Left ventricle myocardium inferior (tissue), 1 donor: ENCODE data around the gene SH3GL2. TPM values are rescaled to one million over a fixed set of nuclear protein-coding genes. Genes with fewer than 3 reads are reported as not detected.

ENCODE experiments used
- DNase-seq: peaks from one replicate; pipeline ENCODE4 v3.0.0-alpha.2; 2020
- H3K27ac ChIP-seq: fragments of 200-600 bp; replicated peaks from 2 replicates; pipeline ENCODE4 v1.8.0; 2021
- H3K27me3 ChIP-seq: fragments of 200-600 bp; 2 replicates; pipeline ENCODE4 v1.8.0; 2021; ENCODE audit warnings: low read depth
- H3K36me3 ChIP-seq: fragments of 200-600 bp; 2 replicates; pipeline ENCODE4 v1.8.0; 2021
- H3K4me1 ChIP-seq: fragments of 200-600 bp; 2 replicates; pipeline ENCODE4 v1.8.0; 2021
- H3K4me3 ChIP-seq: fragments of 200-600 bp; 2 replicates; pipeline ENCODE4 v1.8.0; 2021; ENCODE audit warnings: mild to moderate bottlenecking, moderate library complexity
- H3K9me3 ChIP-seq: fragments of 200-600 bp; replicated peaks from 2 replicates; pipeline ENCODE4 v1.8.0; 2021
- intact Hi-C: fragments of 100-400 bp; cut with micrococcal nuclease; formaldehyde crosslinking; loops from one replicate; pipeline ENCODE4 v1.11.0; 2022
- total RNA-seq: library from RNA; stranded (reverse); fragmentation: NEBNext Ultra II Directional; extraction: Animal tissue kit (Norgen Biotek cat#: 25700); gene quantifications from one replicate; pipeline ENCODE4 v1.2.1, GENCODE V29; 2021
- TF ChIP-seq, protein P1 (sequence below): fragments of 200-600 bp; IDR thresholded peaks from 2 replicates; pipeline ENCODE4 v1.8.0; 2021; ENCODE audit warnings: antibody characterized with exemption, mild to moderate bottlenecking, borderline replicate concordance
- donor health status: DM: no; HTN: yes; CAD: no; lungs with severe emphysema.

Gene SH3GL2
- total RNA-seq, 1 donor from 2014 or later: 7.3 TPM

GRCh38 chr9:17660158-17660557, 81.3 kb downstream of the SH3GL2 start:
- no peak overlapping the region for H3K27ac ChIP-seq
- intact Hi-C loops: no loop called here
- no peak overlapping the region for H3K4me3 ChIP-seq
- H3K27me3 ChIP-seq: no peaks in the 10 kb centered on the region
- H3K4me1 ChIP-seq: no peaks in the 10 kb centered on the region
- H3K9me3 ChIP-seq: no peaks in the 10 kb centered on the region
- DNase-seq: no peak
- TF ChIP-seq, protein P1, sequence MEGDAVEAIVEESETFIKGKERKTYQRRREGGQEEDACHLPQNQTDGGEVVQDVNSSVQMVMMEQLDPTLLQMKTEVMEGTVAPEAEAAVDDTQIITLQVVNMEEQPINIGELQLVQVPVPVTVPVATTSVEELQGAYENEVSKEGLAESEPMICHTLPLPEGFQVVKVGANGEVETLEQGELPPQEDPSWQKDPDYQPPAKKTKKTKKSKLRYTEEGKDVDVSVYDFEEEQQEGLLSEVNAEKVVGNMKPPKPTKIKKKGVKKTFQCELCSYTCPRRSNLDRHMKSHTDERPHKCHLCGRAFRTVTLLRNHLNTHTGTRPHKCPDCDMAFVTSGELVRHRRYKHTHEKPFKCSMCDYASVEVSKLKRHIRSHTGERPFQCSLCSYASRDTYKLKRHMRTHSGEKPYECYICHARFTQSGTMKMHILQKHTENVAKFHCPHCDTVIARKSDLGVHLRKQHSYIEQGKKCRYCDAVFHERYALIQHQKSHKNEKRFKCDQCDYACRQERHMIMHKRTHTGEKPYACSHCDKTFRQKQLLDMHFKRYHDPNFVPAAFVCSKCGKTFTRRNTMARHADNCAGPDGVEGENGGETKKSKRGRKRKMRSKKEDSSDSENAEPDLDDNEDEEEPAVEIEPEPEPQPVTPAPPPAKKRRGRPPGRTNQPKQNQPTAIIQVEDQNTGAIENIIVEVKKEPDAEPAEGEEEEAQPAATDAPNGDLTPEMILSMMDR: no peak
- H3K36me3 ChIP-seq: no peaks in the 10 kb centered on the region

DNA sequence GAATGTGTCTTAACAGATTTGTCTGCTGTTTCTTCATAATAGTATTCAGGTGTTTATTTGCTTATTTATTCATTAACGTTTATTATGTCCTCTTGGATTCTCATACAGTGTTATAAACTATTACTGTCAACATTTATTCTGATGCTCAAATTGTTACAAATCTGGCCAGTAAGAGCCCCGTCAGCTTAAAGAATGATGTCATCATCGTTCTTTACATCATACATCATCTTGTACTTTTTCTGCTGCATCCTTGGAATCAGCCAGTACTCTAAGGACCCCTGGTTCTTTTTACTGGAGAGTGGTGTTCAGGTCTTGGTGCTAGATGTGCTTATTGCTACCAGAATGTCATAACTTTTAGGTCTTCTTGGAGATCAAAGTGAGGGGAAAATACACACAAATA, 86.6 kb downstream of the SH3GL2 start:
- Histone ChIP-seq H3K27ac (no peak overlapping the region), H3K4me1 (no peaks in the 10 kb centered on the region), H3K36me3 (no peaks in the 10 kb centered on the region), H3K9me3 (no peaks in the 10 kb centered on the region), H3K4me3 (no peak overlapping the region), H3K27me3 (no peaks in the 10 kb centered on the region)
- DNase-seq: no peak
- TF ChIP-seq, protein P1: no peak
- intact Hi-C loops: loop anchor here (5.0 kb wide), 1 partner anchor 98 kb away; no protein-coding TSS in a partner anchor

- no peaks in the 10 kb centered on the region for H3K36me3 ChIP-seq
- no peak overlapping the region for H3K4me3 ChIP-seq
- TF ChIP-seq, protein P1: no peak
- intact Hi-C loops: loop anchor here (5.0 kb wide), 1 partner anchor 102 kb away; no protein-coding TSS in a partner anchor
- no peak for DNase-seq
- H3K27me3 ChIP-seq: no peaks in the 10 kb centered on the region
- no peaks in the 10 kb centered on the region for H3K9me3 ChIP-seq
- H3K27ac ChIP-seq: no peak overlapping the region
- no peaks in the 10 kb centered on the region for H3K4me1 ChIP-seq
Measured at GRCh38 chr9:17669206-17669605, 90.3 kb downstream of the SH3GL2 start.

- peaks cover 6% of the 10 kb centered on the region for H3K9me3 ChIP-seq
- H3K4me1 ChIP-seq: no peaks in the 10 kb centered on the region
- no peak for DNase-seq
- no peaks in the 10 kb centered on the region for H3K27me3 ChIP-seq
- intact Hi-C loops: no loop called here
- TF ChIP-seq, protein P1: no peak
- H3K4me3 ChIP-seq: no peak overlapping the region
- no peaks in the 10 kb centered on the region for H3K36me3 ChIP-seq
- H3K27ac ChIP-seq: no peak overlapping the region
Measured at GRCh38 chr9:17682684-17683083, 103.8 kb downstream of the SH3GL2 start.

GRCh38 chr9:17688834-17689233, 110.0 kb downstream of the SH3GL2 start:
- no peak for DNase-seq
- Histone ChIP-seq H3K4me3 (no peak overlapping the region), H3K27me3 (no peaks in the 10 kb centered on the region), H3K36me3 (no peaks in the 10 kb centered on the region), H3K4me1 (no peaks in the 10 kb centered on the region), H3K9me3 (peaks cover 6% of the 10 kb centered on the region), H3K27ac (no peak overlapping the region)
- intact Hi-C loops: no loop called here
- TF ChIP-seq, protein P1: no peak

- no peaks in the 10 kb centered on the region for H3K4me1 ChIP-seq
- DNase-seq: no peak
- H3K36me3 ChIP-seq: no peaks in the 10 kb centered on the region
- no peaks in the 10 kb centered on the region for H3K9me3 ChIP-seq
- TF ChIP-seq, protein P1: no peak
- intact Hi-C loops: no loop called here
- H3K4me3 ChIP-seq: no peak overlapping the region
- no peaks in the 10 kb centered on the region for H3K27me3 ChIP-seq
- no peak overlapping the region for H3K27ac ChIP-seq
Measured at GRCh38 chr9:17694336-17694735, 115.5 kb downstream of the SH3GL2 start.
